Left renal cortex interstitium (tissue), 4 donors: ENCODE data around the gene NAV2. TPM values are rescaled to one million over a fixed set of nuclear protein-coding genes. Genes with fewer than 3 reads are reported as not detected.
"Not testable (repeated sequence)": the region's sequence is repeated elsewhere in the genome, so short reads cannot be mapped to it uniquely, and the experiment has no call there.

Source experiments
- DNase-seq, 4 donors: peaks; one replicate each; pipeline ENCODE4 v3.0.0-alpha.2; 2013; ENCODE audit warnings: low read depth in 4 of 4, low spot score in 2 of 4, missing footprints in 1 of 4
- polyA plus RNA-seq, 4 donors: library from polyadenylated mRNA; unstranded; fragments of 120-200 nt; gene quantifications; one replicate each; pipeline ENCODE4 v1.2.1, GENCODE V29; 2013; ENCODE audit not compliant: insufficient read length in 4 of 4

NAV2 gene
- polyA plus RNA-seq, 4 donors = 29.7 to 61.7 (median 39.1) TPM

- no peak for DNase-seq
These were observed 409.5 kb downstream of the NAV2 start for GRCh38 chr11:20122131-20122530.

- no peak for DNase-seq
These were observed 413.3 kb downstream of the NAV2 start for GRCh38 chr11:20125927-20126326.

- no peak for DNase-seq
These were observed 414.1 kb downstream of the NAV2 start for GRCh38 chr11:20126724-20127123.

GRCh38 chr11:20127671-20128527 is 415.3 kb downstream of the NAV2 start:
- peak in 2 of 4 donors; percentile 52 to 55 for DNase-seq

GRCh38 chr11:20128528-20128825 is 415.8 kb downstream of the NAV2 start:
- not testable (repeated sequence) for DNase-seq

GRCh38 chr11:20129665-20130064 is 417.0 kb downstream of the NAV2 start:
- DNase-seq = no peak

- DNase-seq = peak; percentile 39 to 50 (median 48)
These were observed 419.4 kb downstream of the NAV2 start for GRCh38 chr11:20131788-20132666.

GRCh38 chr11:20132667-20133039 is 420.0 kb downstream of the NAV2 start:
- DNase-seq = no peak

GRCh38 chr11:20134991-20135736 is 422.5 kb downstream of the NAV2 start:
- DNase-seq = no peak

- no peak for DNase-seq
These were observed 425.0 kb downstream of the NAV2 start for GRCh38 chr11:20137637-20138036.

- no peak for DNase-seq
These were observed 426.1 kb downstream of the NAV2 start for GRCh38 chr11:20138707-20139106.

- no peak for DNase-seq
These were observed 441.7 kb downstream of the NAV2 start for GRCh38 chr11:20154381-20154780.

GRCh38 chr11:20155683-20156279 is 443.1 kb downstream of the NAV2 start:
- DNase-seq = no peak

GRCh38 chr11:20156280-20156875 is 443.7 kb downstream of the NAV2 start:
- no peak for DNase-seq

- DNase-seq = no peak
These were observed 444.4 kb downstream of the NAV2 start for GRCh38 chr11:20156876-20157613.

GRCh38 chr11:20157728-20158127 is 445.1 kb downstream of the NAV2 start:
- DNase-seq = no peak

GRCh38 chr11:20158597-20159257 is 446.1 kb downstream of the NAV2 start:
- DNase-seq = peak; percentile 65 to 86 (median 67)

GRCh38 chr11:20159466-20160381 is 447.1 kb downstream of the NAV2 start:
- DNase-seq = no peak
